ENCODE measurements around the gene SLC6A3.

Gene SLC6A3

GRCh38 chr5:1386274-1386717 is 58.9 kb downstream of the SLC6A3 start:
- Histone ChIP-seq H3K36me3 (ENCODE audit: insufficient read depth, insufficient read length, low read length) (no peaks in the 10 kb centered on the region), H3K9ac (ENCODE audit: insufficient read length, low read depth) (peak overlapping the region; percentile 70), H3K9me3 (ENCODE audit: insufficient read depth, low read length) (no peaks in the 10 kb centered on the region), H3K4me1 (ENCODE audit: insufficient read depth, insufficient read length) (peaks cover 2% of the 10 kb centered on the region), H3K4me3 (ENCODE audit: insufficient read length, low read depth) (peak overlapping the region; percentile 50), H3K27me3 (ENCODE audit: insufficient read depth, insufficient read length) (peaks cover 82% of the 10 kb centered on the region)
- no peak for DNase-seq (ENCODE audit: low read depth, low spot score)
- TF ChIP-seq YY1 (IDR thresholded peaks at IDR 0.05; ENCODE audit: insufficient read depth, insufficient read length) (no peak), SUZ12 (IDR thresholded peaks at IDR 0.05; ENCODE audit: extremely low read depth, insufficient read depth, insufficient read length) (peak; percentile 41), ZNF274 (IDR thresholded peaks at IDR 0.05; ENCODE audit: low read depth, low read length) (no peak)

- Histone ChIP-seq H3K27me3 (ENCODE audit: insufficient read depth, insufficient read length) (peaks cover 89% of the 10 kb centered on the region), H3K36me3 (ENCODE audit: insufficient read depth, insufficient read length, low read length) (no peaks in the 10 kb centered on the region), H3K4me1 (ENCODE audit: insufficient read depth, insufficient read length) (peaks cover 4% of the 10 kb centered on the region), H3K9ac (ENCODE audit: insufficient read length, low read depth) (peak overlapping the region; percentile 70), H3K4me3 (ENCODE audit: insufficient read length, low read depth) (peak overlapping the region; percentile 50), H3K9me3 (ENCODE audit: insufficient read depth, low read length) (no peaks in the 10 kb centered on the region)
- TF ChIP-seq ZNF274 (IDR thresholded peaks at IDR 0.05; ENCODE audit: low read depth, low read length) (no peak), YY1 (IDR thresholded peaks at IDR 0.05; ENCODE audit: insufficient read depth, insufficient read length) (no peak), SUZ12 (IDR thresholded peaks at IDR 0.05; ENCODE audit: extremely low read depth, insufficient read depth, insufficient read length) (peak; percentile 40)
- no peak for DNase-seq (ENCODE audit: low read depth, low spot score)
Observed at GRCh38 chr5:1385395-1386273, 59.6 kb downstream of the SLC6A3 start.

DNA sequence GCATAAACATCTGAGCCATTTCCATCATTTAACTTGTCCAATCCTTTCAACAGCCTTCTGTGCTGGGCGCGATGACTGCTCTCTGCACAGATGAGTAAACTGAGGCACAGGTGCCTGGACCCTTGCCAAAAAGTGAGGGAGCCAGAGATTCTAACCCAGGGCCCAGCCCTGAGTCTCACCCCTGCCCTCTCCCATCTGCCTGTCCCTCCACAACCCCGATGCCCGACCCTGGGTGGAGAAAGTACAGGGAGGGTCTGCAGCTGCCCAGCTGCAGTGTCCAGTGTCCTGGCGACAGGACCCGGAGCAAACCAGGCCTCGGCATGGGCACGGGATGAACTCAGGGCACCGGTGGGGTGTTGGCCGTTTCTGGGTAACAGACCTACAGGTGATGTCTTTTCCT is 60.7 kb downstream of the SLC6A3 start:
- DNase-seq (ENCODE audit: low read depth, low spot score), result no peak
- peaks cover 4% of the 10 kb centered on the region for H3K4me1 ChIP-seq (ENCODE audit: insufficient read depth, insufficient read length)
- TF ChIP-seq YY1 (IDR thresholded peaks at IDR 0.05; ENCODE audit: insufficient read depth, insufficient read length) (no peak), ZNF274 (IDR thresholded peaks at IDR 0.05; ENCODE audit: low read depth, low read length) (no peak), SUZ12 (IDR thresholded peaks at IDR 0.05; ENCODE audit: extremely low read depth, insufficient read depth, insufficient read length) (no peak)
- no peak overlapping the region for H3K4me3 ChIP-seq (ENCODE audit: insufficient read length, low read depth)
- peaks cover 7% of the 10 kb centered on the region for H3K9me3 ChIP-seq (ENCODE audit: insufficient read depth, low read length)
- H3K36me3 ChIP-seq (ENCODE audit: insufficient read depth, insufficient read length, low read length), result no peaks in the 10 kb centered on the region
- H3K9ac ChIP-seq (ENCODE audit: insufficient read length, low read depth), result no peak overlapping the region
- H3K27me3 ChIP-seq (ENCODE audit: insufficient read depth, insufficient read length), result peaks cover 91% of the 10 kb centered on the region

DNA sequence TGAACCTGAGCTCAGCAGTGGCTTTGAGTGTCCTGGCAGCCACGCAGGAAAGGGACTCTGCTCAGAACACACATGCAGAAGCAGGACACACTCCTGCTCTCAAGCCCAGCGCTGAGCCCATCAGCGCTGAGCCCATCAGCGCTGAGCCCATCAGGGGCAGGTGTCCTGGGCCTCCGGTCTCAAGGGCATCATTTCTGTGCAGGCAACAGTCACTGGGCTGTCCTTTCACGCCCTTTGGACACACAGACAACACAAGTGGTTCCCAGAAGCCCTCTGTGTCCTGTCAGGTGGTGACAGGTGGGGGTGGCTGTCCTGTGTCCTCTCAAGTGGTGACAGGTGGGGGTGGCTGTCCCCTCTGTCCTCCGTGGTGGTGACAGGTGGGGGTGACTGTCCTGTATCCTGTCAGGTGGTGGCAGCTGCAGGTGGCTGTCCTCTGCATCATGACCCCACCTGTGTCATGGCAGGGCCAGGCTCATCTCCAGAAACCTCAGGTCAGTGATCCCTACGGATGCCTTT is 61.3 kb downstream of the SLC6A3 start:
- Histone ChIP-seq H3K36me3 (ENCODE audit: insufficient read depth, insufficient read length, low read length) (no peaks in the 10 kb centered on the region), H3K27me3 (ENCODE audit: insufficient read depth, insufficient read length) (peaks cover 89% of the 10 kb centered on the region), H3K4me1 (ENCODE audit: insufficient read depth, insufficient read length) (peaks cover 4% of the 10 kb centered on the region), H3K9ac (ENCODE audit: insufficient read length, low read depth) (no peak overlapping the region), H3K4me3 (ENCODE audit: insufficient read length, low read depth) (no peak overlapping the region), H3K9me3 (ENCODE audit: insufficient read depth, low read length) (peaks cover 13% of the 10 kb centered on the region)
- DNase-seq (ENCODE audit: low read depth, low spot score), result no peak
- TF ChIP-seq ZNF274 (IDR thresholded peaks at IDR 0.05; ENCODE audit: low read depth, low read length), result no peak
- TF ChIP-seq YY1 (IDR thresholded peaks at IDR 0.05; ENCODE audit: insufficient read depth, insufficient read length), result no peak
- no peak for TF ChIP-seq SUZ12 (IDR thresholded peaks at IDR 0.05; ENCODE audit: extremely low read depth, insufficient read depth, insufficient read length)

DNA sequence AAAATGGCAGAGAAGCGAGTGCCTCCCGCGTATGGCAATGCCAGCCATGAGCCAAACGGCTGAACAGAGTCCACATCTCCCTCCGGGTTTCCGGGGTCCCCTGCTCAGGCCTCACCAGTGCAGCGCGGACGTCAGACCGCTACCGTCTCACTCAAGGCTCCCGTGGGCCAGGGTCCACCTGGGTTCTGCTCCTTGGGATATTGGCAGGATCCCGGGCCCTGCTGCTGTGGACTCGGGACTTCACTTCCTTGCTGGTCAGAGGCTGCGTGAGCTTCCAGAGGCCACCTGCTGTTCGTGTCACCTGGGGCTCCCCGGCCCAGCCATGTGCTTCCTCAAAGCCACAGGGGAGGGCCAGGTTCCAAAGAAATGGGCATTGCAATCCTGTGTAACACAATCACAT is 61.9 kb downstream of the SLC6A3 start:
- peaks cover 83% of the 10 kb centered on the region for H3K27me3 ChIP-seq (ENCODE audit: insufficient read depth, insufficient read length)
- H3K9me3 ChIP-seq (ENCODE audit: insufficient read depth, low read length), result peaks cover 17% of the 10 kb centered on the region
- DNase-seq (ENCODE audit: low read depth, low spot score), result no peak
- H3K4me1 ChIP-seq (ENCODE audit: insufficient read depth, insufficient read length), result peaks cover 4% of the 10 kb centered on the region
- no peak overlapping the region for H3K9ac ChIP-seq (ENCODE audit: insufficient read length, low read depth)
- H3K36me3 ChIP-seq (ENCODE audit: insufficient read depth, insufficient read length, low read length), result no peaks in the 10 kb centered on the region
- no peak for TF ChIP-seq ZNF274 (IDR thresholded peaks at IDR 0.05; ENCODE audit: low read depth, low read length)
- TF ChIP-seq YY1 (IDR thresholded peaks at IDR 0.05; ENCODE audit: insufficient read depth, insufficient read length), result no peak
- TF ChIP-seq SUZ12 (IDR thresholded peaks at IDR 0.05; ENCODE audit: extremely low read depth, insufficient read depth, insufficient read length), result no peak
- no peak overlapping the region for H3K4me3 ChIP-seq (ENCODE audit: insufficient read length, low read depth)

DNA sequence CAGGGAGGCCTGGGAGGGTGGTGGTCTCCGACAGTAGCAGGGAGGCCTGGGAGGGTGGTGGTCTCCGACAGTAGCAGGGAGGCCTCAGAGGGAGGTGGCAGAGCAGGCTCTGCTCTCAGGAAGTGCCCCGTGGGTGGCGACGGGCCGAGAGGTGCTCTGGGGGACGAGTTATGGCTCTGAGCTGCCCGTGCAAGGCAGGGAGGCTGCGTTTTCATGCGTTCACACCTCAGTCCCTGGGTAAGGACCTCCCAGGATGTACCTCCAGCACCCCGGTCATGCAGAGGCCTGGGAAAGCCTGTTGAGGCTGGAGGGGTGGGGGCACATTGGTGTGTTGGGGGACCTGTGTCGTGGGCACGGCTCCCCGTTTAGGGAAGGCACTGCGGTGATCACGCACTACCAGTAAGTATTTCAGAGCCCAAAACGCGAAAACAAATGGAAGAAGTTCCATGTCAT is 63.0 kb downstream of the SLC6A3 start:
- no peak for DNase-seq (ENCODE audit: low read depth, low spot score)
- Histone ChIP-seq H3K4me3 (ENCODE audit: insufficient read length, low read depth) (no peak overlapping the region), H3K36me3 (ENCODE audit: insufficient read depth, insufficient read length, low read length) (no peaks in the 10 kb centered on the region), H3K9ac (ENCODE audit: insufficient read length, low read depth) (no peak overlapping the region), H3K4me1 (ENCODE audit: insufficient read depth, insufficient read length) (peaks cover 4% of the 10 kb centered on the region), H3K27me3 (ENCODE audit: insufficient read depth, insufficient read length) (peaks cover 73% of the 10 kb centered on the region), H3K9me3 (ENCODE audit: insufficient read depth, low read length) (peaks cover 17% of the 10 kb centered on the region)
- TF ChIP-seq YY1 (IDR thresholded peaks at IDR 0.05; ENCODE audit: insufficient read depth, insufficient read length) (no peak), SUZ12 (IDR thresholded peaks at IDR 0.05; ENCODE audit: extremely low read depth, insufficient read depth, insufficient read length) (no peak), ZNF274 (IDR thresholded peaks at IDR 0.05; ENCODE audit: low read depth, low read length) (no peak)
